ENCODE results near the gene ABI1.

Gene ABI1

DNA sequence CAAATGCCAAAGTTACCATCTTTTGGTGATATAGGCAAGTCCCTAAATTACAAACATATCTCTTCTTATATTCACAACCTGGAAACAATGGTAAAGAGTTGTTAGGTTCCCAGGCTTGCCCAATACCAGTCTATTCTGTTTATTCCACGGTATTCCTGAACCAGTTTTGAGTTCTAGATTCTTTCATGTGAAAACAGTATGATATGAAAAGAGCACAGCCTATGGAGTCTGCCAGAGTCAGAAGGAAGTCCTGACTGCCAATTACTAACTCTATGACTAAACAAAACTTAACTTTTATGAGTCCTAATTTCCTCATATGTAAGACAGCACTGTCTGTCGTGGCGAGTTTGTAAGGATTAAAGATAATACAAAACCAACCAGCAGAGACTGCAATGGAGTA, 5.6 kb downstream of the ABI1 start:
- in situ Hi-C loops (cut with MboI; ENCODE audit: low sequenced_read_pairs): no loop called here

GRCh38 chr10:26854524-26854923, 6.2 kb downstream of the ABI1 start:
- in situ Hi-C loops (cut with MboI; ENCODE audit: low sequenced_read_pairs): no loop called here

- in situ Hi-C loops (cut with MboI; ENCODE audit: low sequenced_read_pairs): no loop called here
Measured at GRCh38 chr10:26844396-26844975, 16.3 kb downstream of the ABI1 start.

GRCh38 chr10:26843736-26844135, 17.0 kb downstream of the ABI1 start:
- in situ Hi-C loops (cut with MboI; ENCODE audit: low sequenced_read_pairs): no loop called here

GRCh38 chr10:26841733-26842317, 18.9 kb downstream of the ABI1 start:
- in situ Hi-C loops (cut with MboI; ENCODE audit: low sequenced_read_pairs): no loop called here

DNA sequence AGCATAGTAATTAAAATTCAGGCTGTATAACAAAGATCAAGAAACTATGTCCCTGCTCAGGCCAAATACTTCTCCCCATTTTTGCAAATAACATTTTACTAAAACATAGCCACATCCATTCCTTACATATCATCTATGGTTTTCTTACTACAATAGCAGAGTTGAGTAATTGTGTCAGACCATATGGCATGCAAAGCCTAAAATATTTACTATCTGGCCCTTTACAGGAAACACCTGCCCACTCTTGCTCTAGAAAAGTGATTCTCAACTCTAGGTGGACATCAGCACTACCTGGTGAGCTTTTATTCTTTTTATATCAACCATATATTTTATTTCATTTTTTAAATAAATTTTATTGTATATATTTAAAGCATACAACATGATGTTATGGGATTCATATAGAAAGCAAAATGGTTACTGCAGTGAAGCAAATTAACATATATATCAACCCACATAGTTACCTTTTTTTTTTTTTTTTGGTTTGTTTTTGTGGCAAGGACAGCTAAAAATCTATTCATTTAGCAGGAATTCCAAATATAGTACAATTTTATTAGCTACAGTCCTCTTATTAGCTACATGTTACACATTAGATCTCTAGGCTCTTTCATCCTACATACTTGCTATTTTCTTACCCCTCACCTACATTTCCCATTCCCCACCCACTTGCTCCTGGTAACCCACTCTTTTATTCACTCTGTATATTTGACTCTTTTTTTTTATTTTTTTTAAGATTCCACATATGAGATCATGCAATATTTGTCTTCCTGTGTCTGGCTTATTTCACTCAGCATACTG, 19.6 kb downstream of the ABI1 start:
- in situ Hi-C loops (cut with MboI; ENCODE audit: low sequenced_read_pairs): no loop called here

GRCh38 chr10:26839966-26840627, 20.7 kb downstream of the ABI1 start:
- in situ Hi-C loops (cut with MboI; ENCODE audit: low sequenced_read_pairs): no loop called here

- in situ Hi-C loops (cut with MboI; ENCODE audit: low sequenced_read_pairs): no loop called here
Measured at GRCh38 chr10:26837139-26837538, 23.6 kb downstream of the ABI1 start.

GRCh38 chr10:26835025-26835424, 25.7 kb downstream of the ABI1 start:
- in situ Hi-C loops (cut with MboI; ENCODE audit: low sequenced_read_pairs): no loop called here

DNA sequence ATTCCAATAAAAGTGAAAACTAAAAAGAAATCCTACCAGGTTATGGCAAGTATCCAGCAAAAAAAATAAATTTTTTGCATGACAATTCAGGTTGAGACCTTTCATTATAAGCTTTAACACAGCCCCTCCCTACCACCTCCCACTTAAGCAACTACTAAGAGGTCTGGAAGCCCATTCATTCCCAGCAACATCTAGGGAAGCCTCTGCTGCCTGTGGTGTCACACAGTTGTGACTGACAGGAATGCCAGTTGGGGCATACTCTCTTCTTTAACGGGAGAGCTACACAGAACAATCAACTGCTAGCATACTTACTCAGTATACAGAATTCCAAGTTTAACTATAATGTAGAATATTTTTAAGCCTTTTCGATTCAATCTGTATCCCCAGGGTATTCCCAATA, 27.8 kb downstream of the ABI1 start:
- in situ Hi-C loops (cut with MboI; ENCODE audit: low sequenced_read_pairs): no loop called here

- in situ Hi-C loops (cut with MboI; ENCODE audit: low sequenced_read_pairs): no loop called here
Measured at GRCh38 chr10:26831936-26832335, 28.8 kb downstream of the ABI1 start.

DNA sequence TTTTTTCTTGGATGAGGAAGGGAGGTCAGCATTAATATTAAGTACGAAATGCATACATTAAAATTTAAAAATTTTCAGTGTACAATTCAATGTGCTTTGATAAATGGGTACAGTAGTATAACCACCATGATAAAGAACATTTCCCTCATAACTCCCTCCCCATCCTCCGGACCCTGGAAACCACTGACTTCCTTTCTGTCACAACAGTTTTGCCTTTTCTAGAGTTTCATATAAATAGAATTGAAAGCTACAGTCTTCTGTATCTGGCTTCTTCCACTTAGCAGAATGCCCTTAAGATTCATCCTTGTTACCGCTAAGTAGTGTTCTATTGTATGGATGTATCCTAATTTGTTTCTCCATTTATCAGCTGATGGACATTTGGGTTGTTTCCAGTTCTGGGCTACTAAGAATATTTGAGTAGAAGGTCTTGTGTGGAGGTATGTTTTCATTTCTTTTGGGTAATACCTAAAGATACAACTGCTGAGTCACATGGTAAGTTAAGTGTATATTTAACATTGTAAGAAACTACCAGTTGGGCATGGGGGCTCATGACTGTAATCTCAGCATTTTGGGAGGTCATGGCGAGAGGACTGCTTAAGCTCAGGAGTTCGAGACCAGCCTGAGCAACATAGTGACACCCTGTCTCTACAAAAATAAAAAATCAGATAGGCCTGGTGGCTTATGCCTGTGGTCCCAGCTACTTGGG, 30.8 kb downstream of the ABI1 start:
- in situ Hi-C loops (cut with MboI; ENCODE audit: low sequenced_read_pairs): no loop called here

GRCh38 chr10:26824015-26824690, 36.6 kb downstream of the ABI1 start:
- in situ Hi-C loops (cut with MboI; ENCODE audit: low sequenced_read_pairs): no loop called here

DNA sequence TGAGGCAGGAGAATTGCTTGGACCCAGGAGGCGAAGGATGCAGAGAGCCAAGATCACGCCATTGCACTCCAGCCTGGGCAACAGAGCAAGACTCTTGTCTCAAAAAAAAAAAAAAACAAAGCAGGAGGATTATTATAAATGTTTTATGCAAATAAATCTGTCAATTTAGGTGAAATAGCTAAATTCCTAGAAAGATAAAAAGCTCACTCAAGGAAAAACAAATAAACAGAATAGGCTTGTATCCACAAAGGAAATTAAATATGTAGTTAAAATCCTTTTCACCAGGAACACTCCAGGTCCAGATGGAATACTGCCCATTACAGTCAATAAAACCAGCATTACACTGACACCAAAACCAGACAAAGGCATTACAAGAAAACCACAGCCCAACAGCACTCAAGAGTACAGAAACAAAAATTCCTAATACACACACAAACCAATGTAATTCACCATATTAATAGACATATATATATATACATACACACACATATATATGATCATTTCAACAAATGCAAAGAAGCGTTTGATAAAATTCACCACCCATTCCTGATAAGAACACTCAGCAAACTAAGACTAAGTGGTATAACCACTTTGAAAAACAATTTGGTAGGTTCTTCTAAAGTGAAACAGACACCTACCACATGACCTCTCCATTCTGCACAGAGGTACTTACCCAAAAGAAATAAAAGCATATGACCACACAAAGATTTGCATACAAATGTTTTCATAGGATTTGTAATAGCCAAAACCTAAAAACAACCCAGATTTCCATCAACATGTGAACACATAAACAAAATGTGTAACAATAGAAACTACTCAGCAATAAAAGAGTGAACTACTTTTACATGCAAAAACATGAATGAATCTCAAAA, 38.8 kb downstream of the ABI1 start:
- in situ Hi-C loops (cut with MboI; ENCODE audit: low sequenced_read_pairs): no loop called here

DNA sequence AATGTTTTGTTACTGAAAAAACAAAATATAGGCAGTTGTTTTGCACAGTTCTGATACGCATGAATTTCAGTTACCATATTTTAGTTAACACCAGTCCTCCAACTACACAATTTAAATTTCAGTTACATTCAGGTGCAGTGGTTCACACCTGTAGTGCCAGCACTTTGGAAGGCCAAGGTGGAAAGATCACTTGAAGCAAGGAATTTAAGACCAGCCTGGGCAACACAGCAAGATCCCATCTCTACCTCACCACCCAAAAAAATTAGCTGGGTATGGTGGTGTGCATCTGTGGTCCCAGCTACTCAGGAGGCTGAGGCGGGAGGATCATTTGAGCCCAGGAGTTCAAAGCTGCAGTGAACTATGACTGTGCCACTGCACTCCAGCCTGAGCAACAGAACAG, 45.3 kb downstream of the ABI1 start:
- in situ Hi-C loops (cut with MboI; ENCODE audit: low sequenced_read_pairs): no loop called here

- in situ Hi-C loops (cut with MboI; ENCODE audit: low sequenced_read_pairs): no loop called here
Measured at GRCh38 chr10:26810435-26811026, 50.2 kb downstream of the ABI1 start.

DNA sequence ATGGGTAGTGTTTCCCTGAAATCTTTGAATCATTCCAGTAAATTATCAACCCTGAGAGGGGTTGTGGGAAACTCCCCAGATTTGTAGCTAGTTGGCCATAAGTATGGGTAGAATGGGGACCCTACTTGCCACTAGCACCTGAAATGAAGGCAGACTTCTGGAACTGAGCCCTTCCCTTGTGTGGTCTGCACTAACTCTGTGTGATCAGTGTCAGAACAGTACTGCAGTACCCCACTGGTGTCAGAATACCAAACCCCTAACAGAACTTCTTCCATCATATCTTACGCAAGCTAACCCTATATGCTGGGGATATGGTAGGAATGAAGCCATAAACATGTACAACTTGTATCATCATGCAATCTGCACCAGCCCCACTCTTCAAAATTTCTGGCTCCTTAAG, 50.8 kb downstream of the ABI1 start:
- in situ Hi-C loops (cut with MboI; ENCODE audit: low sequenced_read_pairs): no loop called here

DNA sequence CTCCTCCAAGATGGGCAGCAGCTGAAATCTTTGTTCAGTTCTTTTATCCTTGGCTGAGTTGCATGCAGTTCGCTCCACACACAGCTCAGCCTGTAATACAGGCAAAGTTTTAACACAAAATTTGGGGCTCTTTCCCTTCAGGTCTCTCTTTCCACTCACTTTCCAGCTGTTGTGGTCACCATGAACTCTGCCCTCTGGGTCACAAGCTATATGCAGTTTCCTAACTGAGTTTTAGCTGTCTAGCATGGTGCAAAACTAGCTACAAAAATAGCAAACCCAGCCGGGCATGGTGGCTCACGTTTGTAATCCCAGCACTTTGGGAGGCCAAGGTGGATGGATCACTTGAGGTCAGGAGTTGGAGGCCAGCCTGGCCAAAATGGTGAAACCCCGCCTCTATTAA, 53.2 kb downstream of the ABI1 start:
- in situ Hi-C loops (cut with MboI; ENCODE audit: low sequenced_read_pairs): no loop called here

DNA sequence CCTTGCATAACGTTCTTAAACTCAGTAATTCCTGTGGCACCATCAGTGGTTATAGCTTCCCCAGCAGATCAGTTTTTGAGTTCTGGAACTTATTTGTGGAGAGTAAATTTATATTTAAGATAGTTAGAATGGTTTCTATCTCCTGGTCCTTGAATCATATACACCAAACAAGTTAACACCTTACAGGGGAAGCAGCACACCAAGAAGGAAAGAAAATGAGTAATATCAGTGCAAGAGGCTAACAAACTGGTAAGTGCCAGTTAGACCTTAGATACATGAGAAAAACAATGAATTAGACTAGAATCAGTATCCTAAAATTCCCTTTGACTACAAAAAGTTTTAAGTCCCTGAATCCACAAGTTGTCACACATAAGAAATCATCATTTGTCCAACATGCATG, 54.2 kb downstream of the ABI1 start:
- in situ Hi-C loops (cut with MboI; ENCODE audit: low sequenced_read_pairs): no loop called here
